GM18526 (cell line): ENCODE results near the gene GCAT.

ENCODE experiments used
- POLR2A ChIP-seq: IDR thresholded peaks from 3 replicates; pipeline ENCODE4 v1.6.1; 2011; ENCODE audit not compliant: insufficient read length; ENCODE audit errors: extremely low read depth

Gene GCAT

GRCh38 chr22:37816543-37817180 lies 8.9 kb downstream of the GCAT start:
- TF ChIP-seq POLR2A, result no peak

- TF ChIP-seq POLR2A, result no peak
These were observed 10.1 kb downstream of the GCAT start for GRCh38 chr22:37817705-37818408.

GRCh38 chr22:37818409-37819104 lies 10.8 kb downstream of the GCAT start:
- no peak for TF ChIP-seq POLR2A

- no peak for TF ChIP-seq POLR2A
These were observed 11.3 kb downstream of the GCAT start for GRCh38 chr22:37819105-37819433.

GRCh38 chr22:37820350-37820749 lies 12.6 kb downstream of the GCAT start:
- no peak for TF ChIP-seq POLR2A

- TF ChIP-seq POLR2A, result no peak
These were observed 14.5 kb downstream of the GCAT start for GRCh38 chr22:37822079-37822833.

- TF ChIP-seq POLR2A, result no peak
These were observed 15.6 kb downstream of the GCAT start, which contains the start of gene GALR3 for GRCh38 chr22:37823134-37823985. TSS of gene GALR3 (plus strand) at chr22:37823382. CDS start at chr22:37823407, 25 bp downstream.

GRCh38 chr22:37824674-37825641 lies 17.2 kb downstream of the GCAT start:
- TF ChIP-seq POLR2A, result no peak

GRCh38 chr22:37827056-37827455 lies 19.3 kb downstream of the GCAT start:
- TF ChIP-seq POLR2A, result no peak

GRCh38 chr22:37830093-37830842 lies 22.5 kb downstream of the GCAT start:
- TF ChIP-seq POLR2A, result no peak

- TF ChIP-seq POLR2A, result no peak
These were observed 23.7 kb downstream of the GCAT start for GRCh38 chr22:37831472-37831871.

GRCh38 chr22:37832022-37832857 lies 24.5 kb downstream of the GCAT start:
- no peak for TF ChIP-seq POLR2A
